ENCODE measurements around the gene ERVFRD-1. TPM values are rescaled to one million over a fixed set of nuclear protein-coding genes. Genes with fewer than 3 reads are reported as not detected.

The ERVFRD-1 gene
- total and polyA plus RNA-seq, 2 of the 13 experiments (the other 11 are each of a cell fraction or from before 2014, with no cell fraction given) = not detected

DNA sequence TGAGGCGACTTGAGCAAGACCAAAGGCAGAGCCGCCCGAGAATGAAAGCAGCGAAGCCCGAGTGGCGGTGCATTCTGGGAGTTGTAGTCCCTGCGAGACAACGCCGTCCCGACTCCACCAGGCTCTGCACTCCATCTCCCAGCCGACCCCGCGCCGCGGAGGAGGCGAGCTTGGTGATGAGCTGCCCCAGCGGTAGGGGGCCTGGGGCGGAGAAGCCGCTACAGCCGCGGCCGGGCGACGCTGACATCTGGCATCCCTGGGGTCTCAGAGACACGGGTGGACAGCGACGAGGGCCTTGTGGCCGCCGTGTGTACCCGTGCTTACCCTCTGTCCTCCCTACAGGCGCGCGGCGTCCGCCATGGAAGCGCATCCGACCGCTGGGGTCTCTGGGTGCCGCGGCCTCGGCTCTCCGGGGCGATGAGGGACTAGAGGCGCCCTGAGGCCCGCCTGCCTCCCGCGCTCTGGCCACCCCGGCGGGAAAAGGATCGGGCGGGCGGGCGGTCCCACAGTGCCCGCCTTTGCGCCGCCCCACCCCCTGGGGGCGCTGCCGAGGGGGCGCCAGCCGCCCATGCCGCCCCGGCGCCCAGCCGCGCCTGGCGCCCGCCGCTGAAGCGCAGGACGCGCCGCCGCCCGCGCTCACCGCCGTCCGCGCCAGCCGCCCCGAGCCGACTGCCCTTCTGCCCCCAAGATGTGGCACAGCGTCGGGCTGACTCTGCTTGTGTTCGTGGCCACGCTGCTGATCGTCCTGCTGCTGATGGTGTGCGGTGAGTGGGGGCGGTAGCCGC lies 17.7 kb downstream of the ERVFRD-1 start, which contains the start of gene SMIM13 (continued):
- TF ChIP-seq, protein P1, sequence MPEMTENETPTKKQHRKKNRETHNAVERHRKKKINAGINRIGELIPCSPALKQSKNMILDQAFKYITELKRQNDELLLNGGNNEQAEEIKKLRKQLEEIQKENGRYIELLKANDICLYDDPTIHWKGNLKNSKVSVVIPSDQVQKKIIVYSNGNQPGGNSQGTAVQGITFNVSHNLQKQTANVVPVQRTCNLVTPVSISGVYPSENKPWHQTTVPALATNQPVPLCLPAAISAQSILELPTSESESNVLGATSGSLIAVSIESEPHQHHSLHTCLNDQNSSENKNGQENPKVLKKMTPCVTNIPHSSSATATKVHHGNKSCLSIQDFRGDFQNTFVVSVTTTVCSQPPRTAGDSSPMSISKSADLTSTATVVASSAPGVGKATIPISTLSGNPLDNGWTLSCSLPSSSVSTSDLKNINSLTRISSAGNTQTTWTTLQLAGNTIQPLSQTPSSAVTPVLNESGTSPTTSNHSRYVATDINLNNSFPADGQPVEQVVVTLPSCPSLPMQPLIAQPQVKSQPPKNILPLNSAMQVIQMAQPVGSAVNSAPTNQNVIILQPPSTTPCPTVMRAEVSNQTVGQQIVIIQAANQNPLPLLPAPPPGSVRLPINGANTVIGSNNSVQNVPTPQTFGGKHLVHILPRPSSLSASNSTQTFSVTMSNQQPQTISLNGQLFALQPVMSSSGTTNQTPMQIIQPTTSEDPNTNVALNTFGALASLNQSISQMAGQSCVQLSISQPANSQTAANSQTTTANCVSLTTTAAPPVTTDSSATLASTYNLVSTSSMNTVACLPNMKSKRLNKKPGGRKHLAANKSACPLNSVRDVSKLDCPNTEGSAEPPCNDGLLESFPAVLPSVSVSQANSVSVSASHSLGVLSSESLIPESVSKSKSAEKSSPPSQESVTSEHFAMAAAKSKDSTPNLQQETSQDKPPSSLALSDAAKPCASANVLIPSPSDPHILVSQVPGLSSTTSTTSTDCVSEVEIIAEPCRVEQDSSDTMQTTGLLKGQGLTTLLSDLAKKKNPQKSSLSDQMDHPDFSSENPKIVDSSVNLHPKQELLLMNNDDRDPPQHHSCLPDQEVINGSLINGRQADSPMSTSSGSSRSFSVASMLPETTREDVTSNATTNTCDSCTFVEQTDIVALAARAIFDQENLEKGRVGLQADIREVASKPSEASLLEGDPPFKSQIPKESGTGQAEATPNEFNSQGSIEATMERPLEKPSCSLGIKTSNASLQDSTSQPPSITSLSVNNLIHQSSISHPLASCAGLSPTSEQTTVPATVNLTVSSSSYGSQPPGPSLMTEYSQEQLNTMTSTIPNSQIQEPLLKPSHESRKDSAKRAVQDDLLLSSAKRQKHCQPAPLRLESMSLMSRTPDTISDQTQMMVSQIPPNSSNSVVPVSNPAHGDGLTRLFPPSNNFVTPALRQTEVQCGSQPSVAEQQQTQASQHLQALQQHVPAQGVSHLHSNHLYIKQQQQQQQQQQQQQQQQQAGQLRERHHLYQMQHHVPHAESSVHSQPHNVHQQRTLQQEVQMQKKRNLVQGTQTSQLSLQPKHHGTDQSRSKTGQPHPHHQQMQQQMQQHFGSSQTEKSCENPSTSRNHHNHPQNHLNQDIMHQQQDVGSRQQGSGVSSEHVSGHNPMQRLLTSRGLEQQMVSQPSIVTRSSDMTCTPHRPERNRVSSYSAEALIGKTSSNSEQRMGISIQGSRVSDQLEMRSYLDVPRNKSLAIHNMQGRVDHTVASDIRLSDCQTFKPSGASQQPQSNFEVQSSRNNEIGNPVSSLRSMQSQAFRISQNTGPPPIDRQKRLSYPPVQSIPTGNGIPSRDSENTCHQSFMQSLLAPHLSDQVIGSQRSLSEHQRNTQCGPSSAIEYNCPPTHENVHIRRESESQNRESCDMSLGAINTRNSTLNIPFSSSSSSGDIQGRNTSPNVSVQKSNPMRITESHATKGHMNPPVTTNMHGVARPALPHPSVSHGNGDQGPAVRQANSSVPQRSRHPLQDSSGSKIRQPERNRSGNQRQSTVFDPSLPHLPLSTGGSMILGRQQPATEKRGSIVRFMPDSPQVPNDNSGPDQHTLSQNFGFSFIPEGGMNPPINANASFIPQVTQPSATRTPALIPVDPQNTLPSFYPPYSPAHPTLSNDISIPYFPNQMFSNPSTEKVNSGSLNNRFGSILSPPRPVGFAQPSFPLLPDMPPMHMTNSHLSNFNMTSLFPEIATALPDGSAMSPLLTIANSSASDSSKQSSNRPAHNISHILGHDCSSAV (CRISPR knock-in tag; IDR thresholded peaks at IDR 0.05; ENCODE audit: borderline replicate concordance) = no peak
- TF ChIP-seq MLX (CRISPR knock-in tag; IDR thresholded peaks at IDR 0.05) (peak; percentile 4; the same call in 1 of the 2 replicates), SIN3A (IDR thresholded peaks at IDR 0.05; ENCODE audit: borderline replicate concordance, low read depth, low read length) (no peak; the same call in 1 of the 2 replicates), ZNF772 (CRISPR knock-in tag; IDR thresholded peaks at IDR 0.05) (peak; percentile 78; the same call in 1 of the 2 replicates), HIVEP1 (CRISPR knock-in tag; IDR thresholded peaks at IDR 0.05) (no peak; the same call in 1 of the 2 replicates), ONECUT2 (CRISPR knock-in tag; IDR thresholded peaks at IDR 0.05) (peak; percentile 1; the same call in 1 of the 2 replicates), ZNF839 (CRISPR knock-in tag; IDR thresholded peaks at IDR 0.05; ENCODE audit: borderline replicate concordance) (peak; percentile 84; the same call in 1 of the 2 replicates), SIX4 (CRISPR knock-in tag; IDR thresholded peaks at IDR 0.05) (peak; percentile 56), CSRNP2 (CRISPR knock-in tag; conservative IDR thresholded peaks at IDR 0.05; ENCODE audit: low read depth) (no peak), ARHGAP35 (CRISPR knock-in tag; IDR thresholded peaks at IDR 0.05; ENCODE audit: borderline replicate concordance) (0 out of 2 replicates have a peak, but pooled peaks have one; percentile 39)
- TF ChIP-seq, protein P2, sequence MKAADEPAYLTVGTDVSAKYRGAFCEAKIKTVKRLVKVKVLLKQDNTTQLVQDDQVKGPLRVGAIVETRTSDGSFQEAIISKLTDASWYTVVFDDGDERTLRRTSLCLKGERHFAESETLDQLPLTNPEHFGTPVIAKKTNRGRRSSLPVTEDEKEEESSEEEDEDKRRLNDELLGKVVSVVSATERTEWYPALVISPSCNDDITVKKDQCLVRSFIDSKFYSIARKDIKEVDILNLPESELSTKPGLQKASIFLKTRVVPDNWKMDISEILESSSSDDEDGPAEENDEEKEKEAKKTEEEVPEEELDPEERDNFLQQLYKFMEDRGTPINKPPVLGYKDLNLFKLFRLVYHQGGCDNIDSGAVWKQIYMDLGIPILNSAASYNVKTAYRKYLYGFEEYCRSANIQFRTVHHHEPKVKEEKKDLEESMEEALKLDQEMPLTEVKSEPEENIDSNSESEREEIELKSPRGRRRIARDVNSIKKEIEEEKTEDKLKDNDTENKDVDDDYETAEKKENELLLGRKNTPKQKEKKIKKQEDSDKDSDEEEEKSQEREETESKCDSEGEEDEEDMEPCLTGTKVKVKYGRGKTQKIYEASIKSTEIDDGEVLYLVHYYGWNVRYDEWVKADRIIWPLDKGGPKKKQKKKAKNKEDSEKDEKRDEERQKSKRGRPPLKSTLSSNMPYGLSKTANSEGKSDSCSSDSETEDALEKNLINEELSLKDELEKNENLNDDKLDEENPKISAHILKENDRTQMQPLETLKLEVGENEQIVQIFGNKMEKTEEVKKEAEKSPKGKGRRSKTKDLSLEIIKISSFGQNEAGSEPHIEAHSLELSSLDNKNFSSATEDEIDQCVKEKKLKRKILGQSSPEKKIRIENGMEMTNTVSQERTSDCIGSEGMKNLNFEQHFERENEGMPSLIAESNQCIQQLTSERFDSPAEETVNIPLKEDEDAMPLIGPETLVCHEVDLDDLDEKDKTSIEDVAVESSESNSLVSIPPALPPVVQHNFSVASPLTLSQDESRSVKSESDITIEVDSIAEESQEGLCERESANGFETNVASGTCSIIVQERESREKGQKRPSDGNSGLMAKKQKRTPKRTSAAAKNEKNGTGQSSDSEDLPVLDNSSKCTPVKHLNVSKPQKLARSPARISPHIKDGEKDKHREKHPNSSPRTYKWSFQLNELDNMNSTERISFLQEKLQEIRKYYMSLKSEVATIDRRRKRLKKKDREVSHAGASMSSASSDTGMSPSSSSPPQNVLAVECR (CRISPR knock-in tag; IDR thresholded peaks at IDR 0.05; ENCODE audit: borderline replicate concordance) = peak; percentile 93

Measured in HepG2 (cell line).